Measurements from ENCODE around the gene EFCAB6. TPM values are rescaled to one million over a fixed set of nuclear protein-coding genes. Genes with fewer than 3 reads are reported as not detected.

The EFCAB6 gene
- polyA plus RNA-seq, 1 donor from 2014 or later, result not detected

GRCh38 chr22:43774318-43774915 is 37.7 kb downstream of the EFCAB6 start:
- Mint-ChIP-seq H3K36me3 (peaks cover 5% of the 10 kb centered on the region), H3K27ac (no peak overlapping the region), H3K9me3 (no peaks in the 10 kb centered on the region), H3K27me3 (peaks cover 6% of the 10 kb centered on the region), H3K4me1 (no peaks in the 10 kb centered on the region), H3K4me3 (no peak overlapping the region)

GRCh38 chr22:43772831-43773230 is 39.3 kb downstream of the EFCAB6 start:
- no peak overlapping the region for H3K27ac Mint-ChIP-seq

GRCh38 chr22:43755452-43755851 is 56.7 kb downstream of the EFCAB6 start:
- H3K27me3 Mint-ChIP-seq, result peaks cover 2% of the 10 kb centered on the region
- H3K27ac Mint-ChIP-seq, result no peak overlapping the region
- peaks cover 2% of the 10 kb centered on the region for H3K36me3 Mint-ChIP-seq
- peaks cover 0 to 1% (median 0%) of the 10 kb centered on the region in 3 donors for H3K9me3 Mint-ChIP-seq
- H3K4me1 Mint-ChIP-seq, result no peaks in the 10 kb centered on the region
- H3K4me3 Mint-ChIP-seq, result no peak overlapping the region

More at GRCh38 chr22:43772831-43773230, 39.3 kb downstream of the EFCAB6 start:
- Mint-ChIP-seq H3K27me3 (peaks cover 6% of the 10 kb centered on the region), H3K4me1 (no peaks in the 10 kb centered on the region), H3K9me3 (no peaks in the 10 kb centered on the region), H3K4me3 (no peak overlapping the region), H3K36me3 (peaks cover 6% of the 10 kb centered on the region)

GRCh38 chr22:43755011-43755410 is 57.1 kb downstream of the EFCAB6 start:
- Mint-ChIP-seq H3K9me3 (peaks cover 0 to 1% (median 0%) of the 10 kb centered on the region in 3 donors), H3K27me3 (peaks cover 2% of the 10 kb centered on the region), H3K4me3 (no peak overlapping the region), H3K36me3 (peaks cover 2% of the 10 kb centered on the region), H3K27ac (no peak overlapping the region), H3K4me1 (no peaks in the 10 kb centered on the region)

GRCh38 chr22:43754176-43754575 is 57.9 kb downstream of the EFCAB6 start:
- H3K4me3 Mint-ChIP-seq, result no peak overlapping the region
- no peaks in the 10 kb centered on the region for H3K4me1 Mint-ChIP-seq
- H3K36me3 Mint-ChIP-seq, result peaks cover 2% of the 10 kb centered on the region
- peaks cover 2% of the 10 kb centered on the region for H3K27me3 Mint-ChIP-seq
- H3K27ac Mint-ChIP-seq, result no peak overlapping the region
- peaks cover 0 to 1% (median 0%) of the 10 kb centered on the region in 3 donors for H3K9me3 Mint-ChIP-seq

- H3K9me3 Mint-ChIP-seq, result peaks cover 0 to 1% (median 0%) of the 10 kb centered on the region in 3 donors
Measured at GRCh38 chr22:43753688-43754087, 58.4 kb downstream of the EFCAB6 start.

GRCh38 chr22:43750751-43751150 is 61.4 kb downstream of the EFCAB6 start:
- Mint-ChIP-seq H3K4me1 (no peaks in the 10 kb centered on the region), H3K4me3 (no peak overlapping the region), H3K27ac (no peak overlapping the region), H3K27me3 (peaks cover 9% of the 10 kb centered on the region), H3K36me3 (peaks cover 4% of the 10 kb centered on the region), H3K9me3 (no peaks in the 10 kb centered on the region)

More at GRCh38 chr22:43753688-43754087, 58.4 kb downstream of the EFCAB6 start:
- peaks cover 3% of the 10 kb centered on the region for H3K27me3 Mint-ChIP-seq
- peaks cover 2% of the 10 kb centered on the region for H3K36me3 Mint-ChIP-seq
- H3K4me1 Mint-ChIP-seq, result no peaks in the 10 kb centered on the region
- no peak overlapping the region for H3K27ac Mint-ChIP-seq
- H3K4me3 Mint-ChIP-seq, result no peak overlapping the region

GRCh38 chr22:43749473-43749872 is 62.6 kb downstream of the EFCAB6 start:
- peaks cover 9% of the 10 kb centered on the region for H3K27me3 Mint-ChIP-seq
- no peak overlapping the region for H3K27ac Mint-ChIP-seq
- H3K36me3 Mint-ChIP-seq, result peaks cover 4% of the 10 kb centered on the region
- H3K9me3 Mint-ChIP-seq, result no peaks in the 10 kb centered on the region
- no peak overlapping the region for H3K4me3 Mint-ChIP-seq
- no peaks in the 10 kb centered on the region for H3K4me1 Mint-ChIP-seq

GRCh38 chr22:43747877-43748276 is 64.2 kb downstream of the EFCAB6 start:
- H3K4me3 Mint-ChIP-seq, result no peak overlapping the region
- no peak overlapping the region for H3K27ac Mint-ChIP-seq
- H3K36me3 Mint-ChIP-seq, result peaks cover 2% of the 10 kb centered on the region
- no peaks in the 10 kb centered on the region for H3K4me1 Mint-ChIP-seq
- peaks cover 0 to 5% (median 0%) of the 10 kb centered on the region in 3 donors for H3K9me3 Mint-ChIP-seq
- H3K27me3 Mint-ChIP-seq, result peaks cover 9% of the 10 kb centered on the region

- peaks cover 0 to 5% (median 0%) of the 10 kb centered on the region in 3 donors for H3K9me3 Mint-ChIP-seq
- H3K27ac Mint-ChIP-seq, result no peak overlapping the region
- no peaks in the 10 kb centered on the region for H3K4me1 Mint-ChIP-seq
- peaks cover 2% of the 10 kb centered on the region for H3K36me3 Mint-ChIP-seq
- H3K27me3 Mint-ChIP-seq, result peaks cover 9% of the 10 kb centered on the region
- H3K4me3 Mint-ChIP-seq, result no peak overlapping the region
Measured at GRCh38 chr22:43747058-43747457, 65.0 kb downstream of the EFCAB6 start.

- no peak overlapping the region for H3K27ac Mint-ChIP-seq
- H3K27me3 Mint-ChIP-seq, result peaks cover 9% of the 10 kb centered on the region
- H3K9me3 Mint-ChIP-seq, result peaks cover 0 to 5% (median 0%) of the 10 kb centered on the region in 3 donors
- no peak overlapping the region for H3K4me3 Mint-ChIP-seq
- peaks cover 2% of the 10 kb centered on the region for H3K36me3 Mint-ChIP-seq
- no peaks in the 10 kb centered on the region for H3K4me1 Mint-ChIP-seq
Measured at GRCh38 chr22:43745783-43746356, 66.2 kb downstream of the EFCAB6 start.

GRCh38 chr22:43745411-43745770 is 66.7 kb downstream of the EFCAB6 start:
- no peak overlapping the region for H3K27ac Mint-ChIP-seq
- H3K27me3 Mint-ChIP-seq, result peaks cover 9% of the 10 kb centered on the region
- H3K9me3 Mint-ChIP-seq, result peaks cover 0 to 5% (median 0%) of the 10 kb centered on the region in 3 donors
- H3K4me3 Mint-ChIP-seq, result no peak overlapping the region
- H3K4me1 Mint-ChIP-seq, result no peaks in the 10 kb centered on the region
- peaks cover 2% of the 10 kb centered on the region for H3K36me3 Mint-ChIP-seq

GRCh38 chr22:43744700-43745410 is 67.2 kb downstream of the EFCAB6 start:
- Mint-ChIP-seq H3K36me3 (peaks cover 2% of the 10 kb centered on the region), H3K4me1 (no peaks in the 10 kb centered on the region), H3K27me3 (peaks cover 9% of the 10 kb centered on the region), H3K9me3 (peaks cover 0 to 5% (median 0%) of the 10 kb centered on the region in 3 donors), H3K4me3 (no peak overlapping the region), H3K27ac (no peak overlapping the region)

- Mint-ChIP-seq H3K4me3 (no peak overlapping the region), H3K36me3 (peaks cover 2% of the 10 kb centered on the region), H3K9me3 (peaks cover 0 to 5% (median 0%) of the 10 kb centered on the region in 3 donors), H3K4me1 (no peaks in the 10 kb centered on the region), H3K27ac (no peak overlapping the region), H3K27me3 (peaks cover 9% of the 10 kb centered on the region)
Measured at GRCh38 chr22:43743929-43744643, 68.0 kb downstream of the EFCAB6 start.

GRCh38 chr22:43743131-43743530 is 69.0 kb downstream of the EFCAB6 start:
- Mint-ChIP-seq H3K27me3 (peaks cover 6% of the 10 kb centered on the region), H3K36me3 (no peaks in the 10 kb centered on the region), H3K4me1 (no peaks in the 10 kb centered on the region), H3K4me3 (no peak overlapping the region), H3K27ac (no peak overlapping the region), H3K9me3 (peaks cover 0 to 5% (median 0%) of the 10 kb centered on the region in 3 donors)

Measured in IgD-negative memory B cell (primary cell).